Measurements from ENCODE around the gene CHERP. TPM values are rescaled to one million over a fixed set of nuclear protein-coding genes. Genes with fewer than 3 reads are reported as not detected.

Gene CHERP
- total RNA-seq, 1 experiment from 2014 or later, result 101 TPM

DNA sequence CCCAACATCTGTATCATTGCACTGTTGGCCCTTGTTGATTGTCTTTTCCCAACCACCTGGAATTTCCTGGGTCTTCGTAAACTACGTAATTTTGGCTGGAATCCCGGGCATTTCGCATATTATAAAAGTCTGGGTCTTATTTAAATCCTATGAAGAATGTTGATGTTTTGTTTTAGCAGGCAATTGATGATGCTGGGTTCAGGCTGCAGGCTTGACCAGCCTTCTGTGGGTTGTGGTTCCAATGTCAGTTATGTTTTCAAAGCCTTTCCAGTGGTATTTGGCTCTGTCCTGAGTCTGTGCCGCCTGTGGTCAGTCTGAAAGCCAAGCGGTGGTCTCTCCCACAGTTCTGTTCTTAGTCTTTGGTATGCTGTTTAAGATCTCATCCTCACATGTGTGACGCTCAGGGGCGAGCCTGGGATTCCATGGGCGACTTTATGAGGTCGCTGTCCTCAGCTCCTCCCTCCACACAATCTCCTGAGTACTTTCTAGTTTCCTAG, 17.6 kb upstream of the CHERP start:
- DNase-seq, result no peak
- Histone ChIP-seq H3K18ac (ENCODE audit: insufficient read length, low read depth, low read length) (no peak overlapping the region), H3T11ph (ENCODE audit: low read length) (no peak overlapping the region), H4K20me1 (ENCODE audit: control insufficient read depth, insufficient read depth, insufficient read length) (no peaks in the 10 kb centered on the region), H4K5ac (ENCODE audit: insufficient read length, low read depth, low read length) (no peak overlapping the region), H3K56ac (ENCODE audit: insufficient read length, low read depth, low read length) (no peak overlapping the region), H3K79me1 (ENCODE audit: insufficient read depth, low read depth, low read length, poor library complexity, severe bottlenecking) (no peaks in the 10 kb centered on the region), H2AK5ac (ENCODE audit: insufficient read length, low read length) (no peak overlapping the region), H3K27ac (ENCODE audit: insufficient read length, low read depth, low read length) (no peak overlapping the region), H3K27me3 (ENCODE audit: insufficient read depth, low read length) (no peaks in the 10 kb centered on the region), H4K91ac (ENCODE audit: insufficient read length, low read depth, low read length) (no peak overlapping the region), H3K4me1 (ENCODE audit: insufficient read depth, low read length) (no peaks in the 10 kb centered on the region), H2BK15ac (ENCODE audit: low read depth, low read length) (no peak overlapping the region), H3K23ac (ENCODE audit: insufficient read length, low read depth, low read length) (no peak overlapping the region), H2BK5ac (ENCODE audit: insufficient read length, low read length) (no peak overlapping the region), H4K8ac (replicated peaks; ENCODE audit: insufficient read length, low read depth, low read length) (no peak overlapping the region), H3K9me3 (ENCODE audit: control insufficient read depth, low read depth, low read length) (no peaks in the 10 kb centered on the region), H3K79me2 (ENCODE audit: insufficient read depth, low read length) (no peaks in the 10 kb centered on the region), H3K14ac (ENCODE audit: insufficient read depth, low read length) (no peak overlapping the region), H3K9ac (ENCODE audit: extremely low read depth, insufficient read length, low read length) (no peak overlapping the region), H2BK20ac (ENCODE audit: low read depth, low read length, poor library complexity, severe bottlenecking) (no peak overlapping the region), H3K4ac (ENCODE audit: low read depth, low read length) (no peak overlapping the region), H3K23me2 (ENCODE audit: insufficient read length, low read depth, low read length, poor library complexity, severe bottlenecking) (no peaks in the 10 kb centered on the region), H3K4me2 (ENCODE audit: insufficient read depth, insufficient read length, low read length) (no peak overlapping the region), H2BK12ac (ENCODE audit: insufficient read length, low read depth, low read length) (no peak overlapping the region), H2AFZ (ENCODE audit: low read length) (no peak overlapping the region), H2BK120ac (ENCODE audit: low read depth, low read length, poor library complexity, severe bottlenecking) (no peak overlapping the region)
- H3K4me3 Mint-ChIP-seq, result no peak overlapping the region
- H3K27ac Mint-ChIP-seq, result peak overlapping the region in 2 of 3 experiments; percentile 53 to 63; a peak in 3 of 7 replicates
- no CpG with 5 or more reads among the region's 10 CpGs for WGBS (ENCODE audit: extremely low coverage, insufficient read length, low lambda C conversion rate)
- TF ChIP-seq, protein P1, sequence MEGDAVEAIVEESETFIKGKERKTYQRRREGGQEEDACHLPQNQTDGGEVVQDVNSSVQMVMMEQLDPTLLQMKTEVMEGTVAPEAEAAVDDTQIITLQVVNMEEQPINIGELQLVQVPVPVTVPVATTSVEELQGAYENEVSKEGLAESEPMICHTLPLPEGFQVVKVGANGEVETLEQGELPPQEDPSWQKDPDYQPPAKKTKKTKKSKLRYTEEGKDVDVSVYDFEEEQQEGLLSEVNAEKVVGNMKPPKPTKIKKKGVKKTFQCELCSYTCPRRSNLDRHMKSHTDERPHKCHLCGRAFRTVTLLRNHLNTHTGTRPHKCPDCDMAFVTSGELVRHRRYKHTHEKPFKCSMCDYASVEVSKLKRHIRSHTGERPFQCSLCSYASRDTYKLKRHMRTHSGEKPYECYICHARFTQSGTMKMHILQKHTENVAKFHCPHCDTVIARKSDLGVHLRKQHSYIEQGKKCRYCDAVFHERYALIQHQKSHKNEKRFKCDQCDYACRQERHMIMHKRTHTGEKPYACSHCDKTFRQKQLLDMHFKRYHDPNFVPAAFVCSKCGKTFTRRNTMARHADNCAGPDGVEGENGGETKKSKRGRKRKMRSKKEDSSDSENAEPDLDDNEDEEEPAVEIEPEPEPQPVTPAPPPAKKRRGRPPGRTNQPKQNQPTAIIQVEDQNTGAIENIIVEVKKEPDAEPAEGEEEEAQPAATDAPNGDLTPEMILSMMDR (conservative IDR thresholded peaks at IDR 0.05), result no peak
- peaks cover 13 to 80% (median 56%) of the 10 kb centered on the region in 3 experiments; a peak in 6 of 7 replicates for H3K36me3 Mint-ChIP-seq (ENCODE audit: insufficient read depth in 1 of 3, low read depth in 3 of 3)
- no peaks in the 10 kb centered on the region for H3K9me3 Mint-ChIP-seq
- H3K27me3 Mint-ChIP-seq (ENCODE audit: low read depth), result no peaks in the 10 kb centered on the region
- no peaks in the 10 kb centered on the region for H3K4me1 Mint-ChIP-seq

All from H9 (cell line).